Testis (tissue), 3 donors: ENCODE measurements around the gene PXMP2. TPM values are rescaled to one million over a fixed set of nuclear protein-coding genes. Genes with fewer than 3 reads are reported as not detected.
"Not testable (repeated sequence)": the region's sequence is repeated elsewhere in the genome, so short reads cannot be mapped to it uniquely, and the experiment has no call there.

ENCODE experiments used
- DNase-seq: peaks from one replicate; pipeline ENCODE4 v3.0.0-alpha.2; 2019
- H3K27ac ChIP-seq, 2 donors: fragments of 200-600 bp; sonication (generic); one replicate each; pipeline ENCODE4 v1.5.1; 2019
- H3K27me3 ChIP-seq: fragments of 200-600 bp; sonication (generic); one replicate; pipeline ENCODE4 v1.5.1; 2019
- H3K36me3 ChIP-seq: fragments of 200-600 bp; sonication (generic); one replicate; pipeline ENCODE4 v1.5.1; 2017; ENCODE audit warnings: low read depth; ENCODE audit errors: missing control alignments
- H3K4me1 ChIP-seq: fragments of 200-600 bp; sonication (generic); one replicate; pipeline ENCODE4 v1.5.1; 2019
- H3K4me3 ChIP-seq, 2 donors: fragments of 200-600 bp; sonication (generic); one replicate each; pipeline ENCODE4 v1.5.1; 2017 to 2019
- H3K9me3 ChIP-seq: fragments of 200-600 bp; sonication (generic); one replicate; pipeline ENCODE4 v1.5.1; 2017
- POLR2A ChIP-seq: fragments of 450-650 bp; IDR thresholded peaks from one replicate; pipeline ENCODE4 v1.6.1; 2017; ENCODE audit warnings: antibody characterized with exemption, mild to moderate bottlenecking, moderate library complexity
- WGBS, 2 donors: methylation state at CpG; one replicate each; pipeline ENCODE4 v1.1.5; 2018; 5-methylcytosine and 5-hydroxymethylcytosine counted together
- intact Hi-C: fragments of 100-400 bp; cut with DNase I; formaldehyde crosslinking; loops from one replicate; pipeline ENCODE4 v1.15.1; 2023; ENCODE audit warnings: low total_unique reads
- polyA plus RNA-seq: library from polyadenylated mRNA; stranded (reverse); fragments of 350-450 nt; fragmentation: Illumina TruSeq; extraction: RNeasy Lipid Tissue Mini Kit (QIAGEN cat#74804); gene quantifications from one replicate; pipeline ENCODE4 v1.2.3, GENCODE V29; 2014; ENCODE audit warnings: low read depth, low replicate concordance; ENCODE audit not compliant: insufficient read depth
- total RNA-seq, 2 donors: library from RNA; depleted of rRNA; stranded (reverse); fragments of >200 nt; gene quantifications; one replicate each; pipeline ENCODE4 v1.2.3, GENCODE V29; 2016
- TF ChIP-seq, protein P1 (sequence below), 3 experiments: fragments of 450-650 bp in 2 of 3; fragments of 200-600 bp in 1 of 3; sonication (generic) in 1 of 3; IDR thresholded peaks; one replicate each; pipeline ENCODE4 v1.5.1; 2016 to 2019; ENCODE audit warnings: antibody characterized with exemption in 3 of 3, mild to moderate bottlenecking in 2 of 3, moderate library complexity in 1 of 3

PXMP2 gene
- total and polyA plus RNA-seq, 3 donors from 2014 or later: 13.5 to 26.5 (median 16.0) TPM

DNA sequence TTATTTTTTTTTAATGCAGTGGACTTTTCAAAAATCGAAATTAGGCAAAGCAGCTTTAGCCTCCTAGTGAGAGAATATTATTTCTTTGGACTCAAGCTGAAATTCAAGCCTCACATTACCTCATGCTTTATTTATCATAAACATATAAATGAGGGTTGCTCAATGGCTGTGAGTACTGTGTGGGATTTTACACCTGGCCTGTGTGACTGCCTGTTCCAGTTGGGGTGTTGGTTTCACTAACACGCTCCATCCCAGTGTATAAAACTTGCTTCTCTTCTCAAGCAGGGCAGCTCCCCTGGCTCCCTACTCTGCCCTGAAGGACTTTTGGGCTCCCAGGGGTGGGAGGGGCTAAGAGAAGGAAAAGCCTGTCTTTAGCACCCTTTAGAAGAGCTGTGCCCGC lies 59.2 kb downstream of the PXMP2 start:
- no peak overlapping the region for H3K4me3 ChIP-seq
- DNase-seq: no peak
- TF ChIP-seq, protein P1, sequence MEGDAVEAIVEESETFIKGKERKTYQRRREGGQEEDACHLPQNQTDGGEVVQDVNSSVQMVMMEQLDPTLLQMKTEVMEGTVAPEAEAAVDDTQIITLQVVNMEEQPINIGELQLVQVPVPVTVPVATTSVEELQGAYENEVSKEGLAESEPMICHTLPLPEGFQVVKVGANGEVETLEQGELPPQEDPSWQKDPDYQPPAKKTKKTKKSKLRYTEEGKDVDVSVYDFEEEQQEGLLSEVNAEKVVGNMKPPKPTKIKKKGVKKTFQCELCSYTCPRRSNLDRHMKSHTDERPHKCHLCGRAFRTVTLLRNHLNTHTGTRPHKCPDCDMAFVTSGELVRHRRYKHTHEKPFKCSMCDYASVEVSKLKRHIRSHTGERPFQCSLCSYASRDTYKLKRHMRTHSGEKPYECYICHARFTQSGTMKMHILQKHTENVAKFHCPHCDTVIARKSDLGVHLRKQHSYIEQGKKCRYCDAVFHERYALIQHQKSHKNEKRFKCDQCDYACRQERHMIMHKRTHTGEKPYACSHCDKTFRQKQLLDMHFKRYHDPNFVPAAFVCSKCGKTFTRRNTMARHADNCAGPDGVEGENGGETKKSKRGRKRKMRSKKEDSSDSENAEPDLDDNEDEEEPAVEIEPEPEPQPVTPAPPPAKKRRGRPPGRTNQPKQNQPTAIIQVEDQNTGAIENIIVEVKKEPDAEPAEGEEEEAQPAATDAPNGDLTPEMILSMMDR (IDR thresholded peaks at IDR 0.05): no peak
- TF ChIP-seq POLR2A: no peak
- no peaks in the 10 kb centered on the region for H3K9me3 ChIP-seq
- no peaks in the 10 kb centered on the region for H3K4me1 ChIP-seq
- H3K36me3 ChIP-seq: no peaks in the 10 kb centered on the region
- H3K27ac ChIP-seq: no peak overlapping the region
- H3K27me3 ChIP-seq: no peaks in the 10 kb centered on the region
- intact Hi-C loops: no loop called here
- 92 to 96% methylated on average over 3 of the region's 3 CpGs for WGBS, 2 donors

DNA sequence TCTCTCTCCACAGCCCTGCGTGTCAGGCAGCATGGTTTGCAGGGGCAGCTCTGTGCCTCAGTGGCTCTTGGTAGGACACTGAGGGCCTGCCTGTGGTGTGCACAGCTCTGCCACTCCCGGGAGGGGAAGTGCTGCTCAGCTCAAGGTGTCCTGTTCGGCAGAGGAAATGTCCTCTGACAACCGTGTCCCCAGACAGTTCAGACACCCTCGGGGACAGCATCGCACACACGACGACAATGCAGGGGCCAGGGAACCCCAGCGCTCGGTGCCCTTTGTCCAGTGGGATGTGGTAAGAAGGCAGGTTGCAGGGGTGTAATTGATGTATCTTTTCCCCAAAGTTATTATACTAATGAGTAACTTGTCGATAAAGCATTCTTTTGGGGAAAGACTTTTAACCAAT lies 60.0 kb downstream of the PXMP2 start:
- no peaks in the 10 kb centered on the region for H3K4me1 ChIP-seq
- H3K4me3 ChIP-seq: no peak overlapping the region
- H3K36me3 ChIP-seq: no peaks in the 10 kb centered on the region
- no peaks in the 10 kb centered on the region for H3K9me3 ChIP-seq
- no peak for TF ChIP-seq POLR2A
- TF ChIP-seq, protein P1 (IDR thresholded peaks at IDR 0.05): no peak
- no peak overlapping the region for H3K27ac ChIP-seq
- intact Hi-C loops: no loop called here
- H3K27me3 ChIP-seq: no peaks in the 10 kb centered on the region
- DNase-seq: no peak
- 94 to 95% methylated on average over 11 of the region's 11 CpGs for WGBS, 2 donors

DNA sequence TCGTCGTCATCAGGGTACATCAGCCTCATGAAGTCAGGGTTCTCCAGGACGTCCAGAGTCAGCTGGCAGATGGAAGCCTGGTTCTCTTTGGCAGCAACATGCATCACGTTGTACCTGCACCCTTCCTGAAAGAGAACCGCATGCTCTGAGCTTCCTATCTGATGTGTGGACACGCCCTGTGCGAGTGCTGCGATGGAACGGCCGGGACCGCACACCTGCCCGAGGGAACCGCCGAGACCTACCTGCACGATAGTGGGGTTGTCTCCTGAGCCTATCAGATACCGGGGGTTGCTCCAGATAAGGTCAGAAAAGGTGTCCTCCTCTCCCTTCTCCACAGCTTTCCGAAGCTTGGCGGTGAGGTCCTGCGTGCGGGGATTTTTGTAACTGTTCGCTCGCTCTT lies 60.5 kb downstream of the PXMP2 start:
- 93 to 98% methylated on average over 22 of the region's 22 CpGs for WGBS, 2 donors

DNA sequence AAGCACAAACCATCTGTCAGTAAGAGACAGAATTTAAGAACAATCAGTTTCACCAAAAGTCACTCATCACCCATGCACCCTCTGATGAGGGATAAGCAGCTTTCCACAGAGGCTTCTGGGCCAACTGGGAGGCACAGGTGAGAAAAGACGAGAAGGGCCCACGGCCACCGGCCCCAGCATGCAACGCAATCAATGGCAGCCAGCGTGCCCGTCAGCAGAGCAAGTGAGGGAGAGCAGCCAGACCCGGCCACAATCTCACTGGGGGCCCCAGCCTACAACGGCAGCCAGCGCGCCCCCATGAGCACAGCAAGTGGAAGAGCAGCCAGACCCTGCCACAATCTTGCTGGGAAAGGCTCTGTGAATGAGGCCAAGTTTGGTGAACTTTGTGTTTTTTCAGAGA lies 60.9 kb downstream of the PXMP2 start:
- Histone ChIP-seq H3K27ac (no peak overlapping the region), H3K9me3 (no peaks in the 10 kb centered on the region), H3K27me3 (no peaks in the 10 kb centered on the region), H3K4me1 (no peaks in the 10 kb centered on the region), H3K4me3 (no peak overlapping the region), H3K36me3 (no peaks in the 10 kb centered on the region)
- no peak for TF ChIP-seq POLR2A
- TF ChIP-seq, protein P1 (IDR thresholded peaks at IDR 0.05): no peak
- 92 to 93% methylated on average over 10 of the region's 10 CpGs for WGBS, 2 donors
- no peak for DNase-seq
- intact Hi-C loops: no loop called here

More for the DNA sequence above, 60.5 kb downstream of the PXMP2 start:
- H3K4me1 ChIP-seq: no peaks in the 10 kb centered on the region
- H3K9me3 ChIP-seq: no peaks in the 10 kb centered on the region
- DNase-seq: no peak
- no peak overlapping the region for H3K4me3 ChIP-seq
- H3K36me3 ChIP-seq: no peaks in the 10 kb centered on the region
- H3K27ac ChIP-seq: no peak overlapping the region
- intact Hi-C loops: no loop called here
- H3K27me3 ChIP-seq: no peaks in the 10 kb centered on the region
- no peak for TF ChIP-seq POLR2A
- TF ChIP-seq, protein P1 (IDR thresholded peaks at IDR 0.05): no peak

DNA sequence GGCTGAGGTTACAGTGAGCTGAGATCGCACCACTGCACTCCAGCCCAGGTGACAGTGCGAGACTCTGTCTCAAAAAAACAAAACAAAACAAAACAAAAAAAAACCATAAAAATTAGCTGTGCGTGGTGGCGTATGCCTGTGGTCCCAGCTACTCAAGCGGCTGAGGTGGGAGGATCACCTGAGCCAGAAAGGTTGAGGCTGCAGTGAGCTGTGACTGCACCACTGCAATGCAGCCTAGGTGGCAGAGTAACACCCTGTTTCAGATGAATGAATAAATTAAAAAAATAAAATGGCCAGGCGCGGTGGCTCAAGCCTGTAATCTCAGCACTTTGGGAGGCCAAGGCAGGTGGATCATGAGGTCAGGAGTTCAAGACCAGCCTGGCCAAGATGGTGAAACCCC lies 66.3 kb downstream of the PXMP2 start:
- H3K36me3 ChIP-seq, intact Hi-C loops: not testable (repeated sequence)
- WGBS, 2 donors: 94% methylated on average over 7 of the region's 7 CpGs

More for the DNA sequence above, 66.3 kb downstream of the PXMP2 start:
- not testable (repeated sequence) for H3K9me3 ChIP-seq, H3K27ac ChIP-seq, H3K4me3 ChIP-seq, H3K27me3 ChIP-seq, DNase-seq, H3K4me1 ChIP-seq
